ENCODE results near the gene LMOD3. TPM values are rescaled to one million over a fixed set of nuclear protein-coding genes. Genes with fewer than 3 reads are reported as not detected.

The LMOD3 gene
- total and polyA plus RNA-seq, 9 of the 15 experiments (the other 6 are each of a cell fraction or from before 2014, with no cell fraction given) = 0.03 TPM; not detected in 8

- no peaks in the 10 kb centered on the region for H3K27me3 ChIP-seq (ENCODE audit: control insufficient read depth in 2 of 2, insufficient read depth in 2 of 2, low read length in 2 of 2)
- 70% methylated on average over 4 of the region's 4 CpGs for WGBS (ENCODE audit: insufficient coverage, low coverage, missing lambda C conversion rate)
- no peak overlapping the region for H3K9ac ChIP-seq (ENCODE audit: insufficient read depth in 1 of 2, low read depth in 2 of 2, low read length in 2 of 2)
- peaks cover 3 to 5% of the 10 kb centered on the region in 2 experiments; a peak in 4 of 5 replicates for H3K4me1 ChIP-seq (replicated peaks in 1 of 2; ENCODE audit: control insufficient read depth in 2 of 2, insufficient read depth in 2 of 2, low read length in 2 of 2)
- DNase-seq (ENCODE audit: extremely low read depth in 1 of 4, low spot score in 3 of 4) (no peak), ATAC-seq (no peak), FAIRE-seq (no peak)
- no peaks in the 10 kb centered on the region for H3K9me3 ChIP-seq (replicated peaks; ENCODE audit: control insufficient read depth, insufficient read depth, low read depth, low read length)
- peaks cover 12% of the 10 kb centered on the region; the same call in 1 of the 3 replicates for H3K36me3 ChIP-seq (ENCODE audit: control insufficient read depth, insufficient read depth, low read length)
- in situ Hi-C loops (cut with MboI) = no loop called here
- no peak for TF ChIP-seq ZNF639 (CRISPR knock-in tag; conservative IDR thresholded peaks at IDR 0.05 in 1 of 2, IDR thresholded peaks at IDR 0.05 in 1 of 2)
- no peak for TF ChIP-seq ZFP91 (CRISPR knock-in tag; IDR thresholded peaks at IDR 0.05)
- no peak for TF ChIP-seq PHF20 (IDR thresholded peaks at IDR 0.05; ENCODE audit: partially characterized antibody)
- TF ChIP-seq DLX4 (CRISPR knock-in tag; IDR thresholded peaks at IDR 0.05) = no peak
- no peak for TF ChIP-seq EZH2 (IDR thresholded peaks at IDR 0.05; ENCODE audit: borderline replicate concordance, low read depth, low read length)
- no peak for TF ChIP-seq ZNF277 (CRISPR knock-in tag; IDR thresholded peaks at IDR 0.05; ENCODE audit: borderline replicate concordance)
- TF ChIP-seq TSHZ1 (CRISPR knock-in tag; IDR thresholded peaks at IDR 0.05) = no peak
- TF ChIP-seq CREBBP (IDR thresholded peaks at IDR 0.05; ENCODE audit: low read depth, low read length) = no peak
- TF ChIP-seq ZNF76 (CRISPR knock-in tag; IDR thresholded peaks at IDR 0.05; ENCODE audit: borderline replicate concordance) = no peak
- no peak overlapping the region for H3K4me3 ChIP-seq
- no peak overlapping the region for H3K27ac ChIP-seq (ENCODE audit: extremely low read depth, low read depth, low read length)
- BruUV-seq (replicated peaks) = no TSS peak
- H2AFZ ChIP-seq (ENCODE audit: low read depth, low read length) = no peak overlapping the region
- ChIA-PET POLR2A (interaction anchor here (1.0 to 2.6 kb wide), 2 partner anchors 9 to 36 kb away, joined by 4 to 17 read pairs; no protein-coding TSS in a partner anchor), CTCF (ENCODE audit: low intra/inter-chr PET ratio) (no interaction called here)
- no peaks in the 10 kb centered on the region for H4K20me1 ChIP-seq (replicated peaks; ENCODE audit: control insufficient read depth, insufficient read depth, low read length)
- no peak overlapping the region for H3K4me2 ChIP-seq (ENCODE audit: insufficient read depth, low read length)
- no peaks in the 10 kb centered on the region for H3K9me1 ChIP-seq (ENCODE audit: control insufficient read depth, insufficient read depth, low read length)
- no peaks in the 10 kb centered on the region for H3K79me2 ChIP-seq (ENCODE audit: control insufficient read depth, insufficient read depth, low read length)
- intact Hi-C loops (cut with micrococcal nuclease) = no loop called here
Measured at GRCh38 chr3:69099576-69099975, 22.8 kb downstream of the LMOD3 start.

Data from K562 (cell line).